ENCODE results near the gene PNO1. TPM values are rescaled to one million over a fixed set of nuclear protein-coding genes. Genes with fewer than 3 reads are reported as not detected.

Gene PNO1
- total and polyA plus RNA-seq, 9 of the 15 experiments (the other 6 are each of a cell fraction or from before 2014, with no cell fraction given), result 11.8 to 81.7 (median 41.1) TPM

DNA sequence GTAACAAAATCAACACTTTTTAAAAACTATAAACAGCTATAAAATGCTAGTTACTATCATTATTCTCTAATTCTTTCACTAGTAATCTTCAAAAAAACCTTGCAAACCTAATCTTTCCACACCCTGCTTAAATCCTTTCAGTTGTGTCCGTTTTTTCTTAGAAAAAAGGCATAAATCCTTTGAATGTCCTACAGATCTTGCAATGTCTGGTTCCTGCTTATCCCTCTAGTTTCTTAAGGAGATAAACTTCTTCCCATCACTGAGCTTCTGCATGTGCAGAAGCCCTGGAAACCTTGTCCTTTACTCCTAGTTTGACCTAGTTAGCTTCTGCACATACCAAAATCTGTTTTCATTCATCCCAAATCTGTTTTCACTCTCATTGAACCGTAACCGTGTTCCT lies 1.3 kb upstream of the PNO1 start (continued):
- TF ChIP-seq, protein P1, sequence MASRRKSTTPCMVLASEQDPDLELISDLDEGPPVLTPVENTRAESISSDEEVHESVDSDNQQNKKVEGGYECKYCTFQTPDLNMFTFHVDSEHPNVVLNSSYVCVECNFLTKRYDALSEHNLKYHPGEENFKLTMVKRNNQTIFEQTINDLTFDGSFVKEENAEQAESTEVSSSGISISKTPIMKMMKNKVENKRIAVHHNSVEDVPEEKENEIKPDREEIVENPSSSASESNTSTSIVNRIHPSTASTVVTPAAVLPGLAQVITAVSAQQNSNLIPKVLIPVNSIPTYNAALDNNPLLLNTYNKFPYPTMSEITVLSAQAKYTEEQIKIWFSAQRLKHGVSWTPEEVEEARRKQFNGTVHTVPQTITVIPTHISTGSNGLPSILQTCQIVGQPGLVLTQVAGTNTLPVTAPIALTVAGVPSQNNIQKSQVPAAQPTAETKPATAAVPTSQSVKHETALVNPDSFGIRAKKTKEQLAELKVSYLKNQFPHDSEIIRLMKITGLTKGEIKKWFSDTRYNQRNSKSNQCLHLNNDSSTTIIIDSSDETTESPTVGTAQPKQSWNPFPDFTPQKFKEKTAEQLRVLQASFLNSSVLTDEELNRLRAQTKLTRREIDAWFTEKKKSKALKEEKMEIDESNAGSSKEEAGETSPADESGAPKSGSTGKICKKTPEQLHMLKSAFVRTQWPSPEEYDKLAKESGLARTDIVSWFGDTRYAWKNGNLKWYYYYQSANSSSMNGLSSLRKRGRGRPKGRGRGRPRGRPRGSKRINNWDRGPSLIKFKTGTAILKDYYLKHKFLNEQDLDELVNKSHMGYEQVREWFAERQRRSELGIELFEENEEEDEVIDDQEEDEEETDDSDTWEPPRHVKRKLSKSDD (conservative IDR thresholded peaks at IDR 0.05; ENCODE audit: low read length), result no peak
- TF ChIP-seq ZNF197 (CRISPR knock-in tag; IDR thresholded peaks at IDR 0.05; ENCODE audit: low read depth) (no peak), FIP1L1 (IDR thresholded peaks at IDR 0.05; ENCODE audit: low read depth, low read length, poor library complexity, severe bottlenecking) (no peak), TAF7 (tag; IDR thresholded peaks at IDR 0.05) (no peak), EZH2 (IDR thresholded peaks at IDR 0.05; ENCODE audit: borderline replicate concordance, low read depth, low read length) (no peak), ZBTB17 (CRISPR knock-in tag; IDR thresholded peaks at IDR 0.05) (no peak), MEIS2 (IDR thresholded peaks at IDR 0.05; ENCODE audit: partially characterized antibody) (peak; percentile 60), FOS (IDR thresholded peaks at IDR 0.05; ENCODE audit: extremely low read depth, insufficient read length) (no peak), GTF2F1 (IDR thresholded peaks at IDR 0.05; ENCODE audit: low read depth, low read length) (no peak), ZNF444 (CRISPR knock-in tag; IDR thresholded peaks at IDR 0.05) (no peak), PHB (CRISPR knock-in tag; IDR thresholded peaks at IDR 0.05) (no peak), CHCHD3 (CRISPR knock-in tag; IDR thresholded peaks at IDR 0.05) (no peak), RAD21 (CRISPR knock-in tag; conservative IDR thresholded peaks at IDR 0.05 in 1 of 2, IDR thresholded peaks at IDR 0.05 in 1 of 2) (0 out of 4 replicates have a peak, but pooled peaks of 1 of the 2 experiments have one; percentile 2), SNRNP70 (optimal IDR thresholded peaks at IDR 0.05; ENCODE audit: low read depth, low read length) (no peak), CXXC5 (CRISPR knock-in tag; IDR thresholded peaks at IDR 0.05) (no peak), RUNX1 (IDR thresholded peaks at IDR 0.05; ENCODE audit: low read depth) (no peak), PPARD (CRISPR knock-in tag; IDR thresholded peaks at IDR 0.05) (no peak), HDAC1 (IDR thresholded peaks at IDR 0.05) (peak in 1 of 2 experiments; percentile 56; a peak in 1 of 4 replicates), TRIM28 (IDR thresholded peaks at IDR 0.05) (no peak), SIX5 (IDR thresholded peaks at IDR 0.05; ENCODE audit: borderline replicate concordance in 1 of 2, insufficient read depth in 1 of 2, low read depth in 1 of 2, low read length in 2 of 2) (no peak)
- TF ChIP-seq, protein P2, sequence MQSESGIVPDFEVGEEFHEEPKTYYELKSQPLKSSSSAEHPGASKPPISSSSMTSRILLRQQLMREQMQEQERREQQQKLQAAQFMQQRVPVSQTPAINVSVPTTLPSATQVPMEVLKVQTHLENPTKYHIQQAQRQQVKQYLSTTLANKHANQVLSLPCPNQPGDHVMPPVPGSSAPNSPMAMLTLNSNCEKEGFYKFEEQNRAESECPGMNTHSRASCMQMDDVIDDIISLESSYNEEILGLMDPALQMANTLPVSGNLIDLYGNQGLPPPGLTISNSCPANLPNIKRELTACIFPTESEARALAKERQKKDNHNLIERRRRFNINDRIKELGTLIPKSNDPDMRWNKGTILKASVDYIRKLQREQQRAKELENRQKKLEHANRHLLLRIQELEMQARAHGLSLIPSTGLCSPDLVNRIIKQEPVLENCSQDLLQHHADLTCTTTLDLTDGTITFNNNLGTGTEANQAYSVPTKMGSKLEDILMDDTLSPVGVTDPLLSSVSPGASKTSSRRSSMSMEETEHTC (IDR thresholded peaks at IDR 0.05), result no peak
- TF ChIP-seq, protein P3, sequence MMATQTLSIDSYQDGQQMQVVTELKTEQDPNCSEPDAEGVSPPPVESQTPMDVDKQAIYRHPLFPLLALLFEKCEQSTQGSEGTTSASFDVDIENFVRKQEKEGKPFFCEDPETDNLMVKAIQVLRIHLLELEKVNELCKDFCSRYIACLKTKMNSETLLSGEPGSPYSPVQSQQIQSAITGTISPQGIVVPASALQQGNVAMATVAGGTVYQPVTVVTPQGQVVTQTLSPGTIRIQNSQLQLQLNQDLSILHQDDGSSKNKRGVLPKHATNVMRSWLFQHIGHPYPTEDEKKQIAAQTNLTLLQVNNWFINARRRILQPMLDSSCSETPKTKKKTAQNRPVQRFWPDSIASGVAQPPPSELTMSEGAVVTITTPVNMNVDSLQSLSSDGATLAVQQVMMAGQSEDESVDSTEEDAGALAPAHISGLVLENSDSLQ (IDR thresholded peaks at IDR 0.05), result no peak
- TF ChIP-seq, protein P4, sequence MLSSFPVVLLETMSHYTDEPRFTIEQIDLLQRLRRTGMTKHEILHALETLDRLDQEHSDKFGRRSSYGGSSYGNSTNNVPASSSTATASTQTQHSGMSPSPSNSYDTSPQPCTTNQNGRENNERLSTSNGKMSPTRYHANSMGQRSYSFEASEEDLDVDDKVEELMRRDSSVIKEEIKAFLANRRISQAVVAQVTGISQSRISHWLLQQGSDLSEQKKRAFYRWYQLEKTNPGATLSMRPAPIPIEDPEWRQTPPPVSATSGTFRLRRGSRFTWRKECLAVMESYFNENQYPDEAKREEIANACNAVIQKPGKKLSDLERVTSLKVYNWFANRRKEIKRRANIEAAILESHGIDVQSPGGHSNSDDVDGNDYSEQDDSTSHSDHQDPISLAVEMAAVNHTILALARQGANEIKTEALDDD (IDR thresholded peaks at IDR 0.05), result peak; percentile 39
